NCI-H82 (cell line): Measurements from ENCODE around the gene POLG.

Source experiments
- DNase-seq: peaks from one replicate; lab custom pipeline; 2025; lab: John Stamatoyannopoulos, UW

Gene POLG

GRCh38 chr15:89334510-89335297 lies at the start of gene POLG:
TSS of gene POLG (minus strand) at chr15:89334824. CDS start at chr15:89333754, 1,070 bp downstream.
- DNase-seq: peak; percentile 100

- DNase-seq: peak; percentile 45
Measured at GRCh38 chr15:89384176-89384604, 49.6 kb upstream of the POLG start.

- DNase-seq: peak; percentile 100
Measured at GRCh38 chr15:89383365-89384175, 48.9 kb upstream of the POLG start.

DNA sequence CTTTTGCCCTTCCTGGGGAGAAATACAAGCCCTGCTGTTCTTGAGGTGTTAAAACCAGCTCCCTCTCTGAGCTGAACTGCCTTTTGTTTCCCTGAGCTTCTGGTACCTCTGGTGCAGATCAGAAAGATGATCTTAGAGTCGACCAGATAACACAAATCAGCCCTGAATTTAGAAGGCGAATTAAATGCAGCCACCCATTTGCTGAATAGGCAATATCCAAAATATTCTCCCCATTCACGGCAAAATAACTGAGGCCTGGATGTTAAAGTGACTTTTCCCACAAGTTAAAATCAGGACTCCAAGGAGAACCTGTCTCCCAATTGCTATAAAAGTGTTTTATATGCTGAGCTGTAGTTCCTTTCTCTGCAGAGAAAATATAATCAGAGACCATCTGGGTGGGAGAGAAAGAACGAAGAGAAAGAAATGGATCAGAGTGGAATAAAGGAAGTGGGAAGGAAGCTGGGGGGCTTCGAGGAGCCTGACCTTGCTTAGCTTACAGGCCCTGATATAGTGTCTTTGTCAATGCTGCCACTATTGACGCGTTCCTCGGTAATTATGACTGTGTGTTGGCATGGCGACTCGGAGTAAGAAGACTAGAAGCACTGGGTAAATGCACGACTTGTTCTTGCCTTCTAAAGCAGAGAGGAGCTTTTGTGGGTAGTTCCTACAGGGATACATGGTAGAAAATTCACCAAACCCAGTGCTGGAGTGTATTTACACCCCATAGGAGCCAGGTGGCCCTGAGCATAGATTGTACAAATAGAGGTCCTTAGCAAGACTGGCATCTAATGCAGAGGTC lies 47.5 kb upstream of the POLG start:
- DNase-seq: no peak

DNA sequence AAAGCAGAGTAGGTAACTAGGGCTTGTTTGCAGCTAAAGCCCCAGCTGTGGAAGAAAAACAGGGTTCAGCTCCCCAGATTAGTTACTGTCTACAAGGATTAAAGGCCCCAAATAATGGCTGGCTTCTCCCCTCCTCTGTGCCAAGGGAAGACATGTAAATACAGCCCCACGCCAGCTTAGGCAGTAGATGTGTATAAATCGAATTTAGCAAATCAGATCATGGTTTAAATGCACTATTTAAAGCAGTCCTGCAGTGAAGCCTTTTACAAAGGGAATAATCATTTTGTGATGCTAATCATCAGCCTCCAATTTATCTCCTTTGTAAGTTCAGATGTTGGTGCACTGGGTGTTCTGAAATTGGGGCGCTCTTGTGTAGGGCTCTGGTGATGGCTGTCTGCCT lies 46.7 kb upstream of the POLG start:
- peak; percentile 53 for DNase-seq

DNA sequence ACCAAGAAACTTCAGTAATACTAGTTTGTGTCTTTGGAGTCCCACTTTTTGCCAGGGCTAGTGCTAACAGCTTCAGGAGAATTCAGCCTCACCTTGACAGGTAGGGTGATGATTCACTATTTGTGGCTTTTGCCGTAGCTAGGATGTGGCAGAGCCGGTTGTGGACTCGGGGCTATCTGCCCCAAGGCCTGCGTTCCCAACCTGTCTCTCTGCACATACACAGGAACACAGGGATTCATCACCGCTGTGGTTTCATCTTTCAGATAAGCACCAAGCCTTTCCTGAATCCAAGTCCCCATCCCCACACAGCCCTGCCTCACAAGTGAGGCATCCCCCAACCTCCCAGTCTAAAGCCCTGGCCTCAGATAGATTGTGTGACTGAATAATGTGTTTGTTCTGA lies 45.2 kb upstream of the POLG start:
- DNase-seq: peak; percentile 30

GRCh38 chr15:89379251-89379695 lies 44.6 kb upstream of the POLG start:
- no peak for DNase-seq

GRCh38 chr15:89378296-89379151 lies 43.9 kb upstream of the POLG start:
- DNase-seq: no peak

- no peak for DNase-seq
Measured at GRCh38 chr15:89377842-89378295, 43.2 kb upstream of the POLG start.

- no peak for DNase-seq
Measured at GRCh38 chr15:89377024-89377841, 42.6 kb upstream of the POLG start.

- no peak for DNase-seq
Measured at GRCh38 chr15:89376388-89376787, 41.8 kb upstream of the POLG start.

GRCh38 chr15:89375093-89376005 lies 40.7 kb upstream of the POLG start:
- no peak for DNase-seq

DNA sequence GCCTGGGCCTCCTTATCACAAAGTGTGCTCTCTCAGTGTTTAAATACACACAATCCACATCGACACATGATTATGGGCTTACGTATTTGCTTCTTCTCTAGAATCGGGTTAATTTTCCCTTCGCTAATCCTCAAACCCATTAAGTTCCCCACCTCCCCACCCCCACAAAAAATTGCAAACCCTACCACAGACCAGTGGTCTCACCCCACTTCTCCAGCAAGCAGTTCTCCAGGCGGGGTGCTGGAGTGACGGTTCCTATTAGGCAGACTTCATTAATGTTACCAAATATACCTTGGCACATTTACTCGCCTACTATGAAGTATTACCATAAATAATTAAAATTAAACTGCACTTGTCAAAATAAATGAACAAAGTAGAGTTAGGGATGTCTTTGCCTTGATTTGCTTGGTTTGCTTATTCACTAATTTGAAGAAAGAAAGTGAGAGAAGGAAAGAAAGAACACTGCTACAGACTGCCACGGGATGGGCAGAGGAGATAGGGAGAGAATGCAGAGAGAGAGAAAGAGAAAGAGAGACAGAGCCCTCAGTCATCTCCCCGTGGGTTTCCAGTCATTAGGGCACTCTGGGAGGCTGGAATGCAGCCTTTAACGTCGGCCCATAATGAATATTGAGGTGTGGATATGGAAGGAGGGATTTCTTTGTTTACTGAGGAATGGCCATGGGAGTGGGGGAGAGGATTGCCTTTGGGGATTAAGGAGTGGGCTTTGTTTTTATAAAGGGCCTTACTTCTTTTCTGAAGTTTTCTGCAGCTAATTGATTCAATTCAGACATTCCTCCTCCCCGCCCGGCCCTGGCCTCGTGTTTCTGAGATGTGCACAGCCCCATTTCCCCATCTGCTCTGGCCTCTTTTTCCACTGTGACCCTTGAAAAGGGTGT lies 39.7 kb upstream of the POLG start:
- peak; percentile 70 for DNase-seq

DNA sequence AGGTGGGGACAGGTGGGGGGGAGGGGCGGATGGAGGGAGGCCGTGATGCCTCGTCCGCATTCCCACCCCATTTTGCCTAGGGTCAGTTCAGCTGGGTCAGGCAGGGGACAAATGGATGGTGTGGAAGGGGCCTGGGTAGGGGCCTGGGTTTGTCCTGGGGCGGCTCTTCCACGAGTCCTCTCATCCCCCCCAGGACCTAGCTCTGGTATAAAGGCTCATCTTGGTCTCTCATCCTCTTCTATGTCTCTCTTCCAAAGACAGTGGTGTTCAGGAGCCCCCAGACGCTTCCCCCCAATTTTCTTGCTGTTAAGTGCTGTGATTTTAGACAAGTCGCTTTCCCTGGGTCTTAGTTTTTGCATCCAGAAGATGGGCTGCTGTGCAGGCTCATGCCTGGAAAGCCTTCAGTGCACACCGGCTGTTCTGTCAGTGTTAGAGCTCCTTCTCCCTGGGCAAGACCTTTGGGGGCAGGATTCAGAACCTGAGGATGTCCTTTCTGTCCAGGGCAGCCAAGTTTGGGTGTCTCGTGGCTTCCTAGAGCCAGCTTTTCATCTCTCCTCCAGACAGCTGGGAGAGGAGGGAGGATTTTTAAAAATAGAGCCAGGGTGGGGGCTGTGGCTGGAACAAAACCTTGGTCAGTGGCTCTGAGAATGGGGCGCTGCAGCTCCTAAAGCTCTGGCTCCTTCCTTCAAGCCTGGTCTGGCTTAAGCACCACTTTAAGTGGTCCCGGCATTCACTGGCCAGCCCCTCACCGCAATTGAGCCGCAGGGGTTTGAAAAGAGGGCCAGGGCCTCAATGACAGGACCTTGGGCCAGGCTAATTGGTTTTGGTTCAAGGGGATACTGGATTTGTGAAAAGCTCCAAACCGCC lies 37.7 kb upstream of the POLG start:
- no peak for DNase-seq

GRCh38 chr15:89371228-89372044 lies 36.8 kb upstream of the POLG start:
- DNase-seq: peak; percentile 96

GRCh38 chr15:89370978-89371227 lies 36.3 kb upstream of the POLG start:
- DNase-seq: no peak
